Parathyroid adenoma (tissue), 2 donors: Measurements from ENCODE around the gene OR51A4.

ENCODE experiments used
- H2AFZ ChIP-seq: fragments of 300-600 bp; sonication (generic); one replicate; pipeline ENCODE4 v1.7.0; 2017; ENCODE audit warnings: antibody characterized with exemption, mild to moderate bottlenecking
- H3K27ac ChIP-seq: fragments of 300-600 bp; sonication (generic); one replicate; pipeline ENCODE4 v1.7.0; 2017
- H3K27me3 ChIP-seq: fragments of 300-600 bp; sonication (generic); one replicate; pipeline ENCODE4 v1.7.0; 2017; ENCODE audit warnings: low read length; ENCODE audit not compliant: control insufficient read depth, insufficient read depth
- H3K36me3 ChIP-seq: fragments of 300-600 bp; sonication (generic); one replicate; pipeline ENCODE4 v1.7.0; 2017; ENCODE audit warnings: low read length; ENCODE audit not compliant: control insufficient read depth, insufficient read depth
- H3K4me1 ChIP-seq: fragments of 300-600 bp; sonication (generic); one replicate; pipeline ENCODE4 v1.7.0; 2017; ENCODE audit warnings: control low read depth
- H3K4me2 ChIP-seq: fragments of 300-600 bp; sonication (generic); one replicate; pipeline ENCODE4 v1.7.0; 2017; ENCODE audit warnings: low read length
- H3K4me3 ChIP-seq: fragments of 300-600 bp; sonication (generic); one replicate; pipeline ENCODE4 v1.7.0; 2017; ENCODE audit warnings: low read depth, low read length
- H3K79me2 ChIP-seq: fragments of 300-600 bp; sonication (generic); one replicate; pipeline ENCODE4 v1.7.0; 2017; ENCODE audit warnings: control low read depth
- H3K9ac ChIP-seq: fragments of 300-600 bp; sonication (generic); one replicate; pipeline ENCODE4 v1.7.0; 2017; ENCODE audit warnings: mild to moderate bottlenecking
- H3K9me3 ChIP-seq: fragments of 300-600 bp; sonication (generic); one replicate; pipeline ENCODE4 v1.7.0; 2017; ENCODE audit warnings: low read length; ENCODE audit not compliant: control insufficient read depth
- TF ChIP-seq, protein P1 (sequence below): fragments of 300-600 bp; sonication (generic); IDR thresholded peaks from one replicate; pipeline ENCODE4 v1.7.0; 2017; ENCODE audit warnings: antibody characterized with exemption, mild to moderate bottlenecking
- donor health status: primary hyperparathyroidism.

Gene OR51A4, protein sequence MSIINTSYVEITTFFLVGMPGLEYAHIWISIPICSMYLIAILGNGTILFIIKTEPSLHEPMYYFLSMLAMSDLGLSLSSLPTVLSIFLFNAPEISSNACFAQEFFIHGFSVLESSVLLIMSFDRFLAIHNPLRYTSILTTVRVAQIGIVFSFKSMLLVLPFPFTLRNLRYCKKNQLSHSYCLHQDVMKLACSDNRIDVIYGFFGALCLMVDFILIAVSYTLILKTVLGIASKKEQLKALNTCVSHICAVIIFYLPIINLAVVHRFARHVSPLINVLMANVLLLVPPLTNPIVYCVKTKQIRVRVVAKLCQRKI

DNA sequence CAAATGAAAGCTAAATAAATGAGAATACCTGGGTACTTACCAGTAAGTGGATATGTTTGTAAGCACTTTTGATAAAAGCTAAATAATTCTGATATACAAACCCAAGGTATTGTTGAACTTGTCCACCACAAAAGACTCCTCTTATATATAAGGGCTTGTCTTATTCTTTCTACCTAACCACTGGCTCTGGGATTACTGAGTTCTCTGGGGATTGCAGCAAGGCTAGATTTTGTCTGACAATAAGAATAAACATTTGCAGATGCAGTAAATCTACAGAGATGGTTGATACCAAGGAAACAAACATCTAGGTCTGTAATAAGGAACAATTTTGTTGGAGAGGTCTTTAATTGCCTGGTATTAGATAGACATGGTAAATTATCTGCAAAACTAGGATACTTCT is at the start of gene OR51A4:
OR51A4 (minus strand) TSS at position 101 of the 400 bp plus-strand sequence. CDS start 505 bp downstream, outside the sequence.
- Histone ChIP-seq H3K27ac (no peak within 1 kb of the TSS), H3K9ac (no peak within 1 kb of the TSS), H3K79me2 (no peaks in the 10 kb centered on the region), H3K36me3 (no peaks in the 10 kb centered on the region), H2AFZ (no peak within 1 kb of the TSS), H3K4me1 (no peaks in the 10 kb centered on the region), H3K9me3 (no peaks in the 10 kb centered on the region), H3K27me3 (no peaks in the 10 kb centered on the region), H3K4me2 (no peak within 1 kb of the TSS), H3K4me3 (no peak within 1 kb of the TSS)
- TF ChIP-seq, protein P1, sequence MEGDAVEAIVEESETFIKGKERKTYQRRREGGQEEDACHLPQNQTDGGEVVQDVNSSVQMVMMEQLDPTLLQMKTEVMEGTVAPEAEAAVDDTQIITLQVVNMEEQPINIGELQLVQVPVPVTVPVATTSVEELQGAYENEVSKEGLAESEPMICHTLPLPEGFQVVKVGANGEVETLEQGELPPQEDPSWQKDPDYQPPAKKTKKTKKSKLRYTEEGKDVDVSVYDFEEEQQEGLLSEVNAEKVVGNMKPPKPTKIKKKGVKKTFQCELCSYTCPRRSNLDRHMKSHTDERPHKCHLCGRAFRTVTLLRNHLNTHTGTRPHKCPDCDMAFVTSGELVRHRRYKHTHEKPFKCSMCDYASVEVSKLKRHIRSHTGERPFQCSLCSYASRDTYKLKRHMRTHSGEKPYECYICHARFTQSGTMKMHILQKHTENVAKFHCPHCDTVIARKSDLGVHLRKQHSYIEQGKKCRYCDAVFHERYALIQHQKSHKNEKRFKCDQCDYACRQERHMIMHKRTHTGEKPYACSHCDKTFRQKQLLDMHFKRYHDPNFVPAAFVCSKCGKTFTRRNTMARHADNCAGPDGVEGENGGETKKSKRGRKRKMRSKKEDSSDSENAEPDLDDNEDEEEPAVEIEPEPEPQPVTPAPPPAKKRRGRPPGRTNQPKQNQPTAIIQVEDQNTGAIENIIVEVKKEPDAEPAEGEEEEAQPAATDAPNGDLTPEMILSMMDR, result no peak

DNA sequence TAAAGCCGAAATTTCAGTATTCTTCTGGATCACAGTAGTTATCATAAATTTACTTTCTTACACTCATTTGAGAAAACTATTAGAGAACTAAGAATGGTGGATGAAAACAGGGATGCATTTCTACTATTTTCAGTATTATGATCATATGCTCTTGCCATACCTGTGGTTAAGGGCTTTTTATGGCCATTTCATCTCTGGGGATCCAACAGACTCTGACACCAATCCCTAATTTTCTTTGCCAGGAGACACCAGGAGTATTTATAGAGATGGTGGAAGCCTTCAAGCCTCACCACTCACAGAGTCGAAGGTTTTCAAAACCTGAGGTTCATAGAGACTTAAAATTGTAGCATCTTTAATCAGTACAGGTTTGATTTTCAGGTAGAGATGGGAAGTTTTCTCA is 47.1 kb upstream of the OR51A4 start, which contains the start of gene OR51L1:
OR51L1 (plus strand) TSS at position 301 of the 400 bp plus-strand sequence. CDS start 4,132 bp downstream, outside the sequence.
- no peaks in the 10 kb centered on the region for H3K27me3 ChIP-seq
- no peaks in the 10 kb centered on the region for H3K4me1 ChIP-seq
- H3K4me2 ChIP-seq, result no peak within 1 kb of the TSS
- no peak within 1 kb of the TSS for H3K27ac ChIP-seq
- no peak within 1 kb of the TSS for H2AFZ ChIP-seq
- H3K36me3 ChIP-seq, result no peaks in the 10 kb centered on the region
- H3K79me2 ChIP-seq, result no peaks in the 10 kb centered on the region
- H3K9me3 ChIP-seq, result no peaks in the 10 kb centered on the region
- TF ChIP-seq, protein P1, result no peak
- no peak within 1 kb of the TSS for H3K4me3 ChIP-seq
- H3K9ac ChIP-seq, result no peak within 1 kb of the TSS

DNA sequence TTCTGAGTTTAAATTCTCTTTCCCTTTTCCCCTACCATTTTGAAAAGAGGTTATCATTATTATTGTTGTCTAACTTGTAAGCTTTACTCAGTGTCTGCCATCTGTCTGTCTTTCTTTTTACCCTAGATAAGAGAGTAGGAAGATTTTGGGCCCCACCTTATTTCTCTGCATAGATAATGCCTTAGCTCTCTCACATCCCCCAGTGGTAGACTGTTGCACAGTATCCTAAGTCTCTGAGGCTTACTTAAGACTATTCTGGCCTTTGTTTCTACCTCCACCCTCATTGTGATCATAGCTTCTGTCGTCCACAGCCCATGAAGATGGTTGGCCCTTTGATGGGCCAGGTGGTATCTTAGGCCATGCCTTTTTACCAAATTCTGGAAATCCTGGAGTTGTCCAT is 43.7 kb upstream of the OR51A4 start:
- H3K36me3 ChIP-seq, result no peaks in the 10 kb centered on the region
- TF ChIP-seq, protein P1, result no peak

GRCh38 chr11:4983841-4984240 is 36.4 kb upstream of the OR51A4 start:
- TF ChIP-seq, protein P1, result no peak

More for the DNA sequence above, 43.7 kb upstream of the OR51A4 start:
- H3K9me3 ChIP-seq, result no peaks in the 10 kb centered on the region
- no peak overlapping the region for H3K4me2 ChIP-seq
- no peak overlapping the region for H3K4me3 ChIP-seq
- H3K27me3 ChIP-seq, result no peaks in the 10 kb centered on the region
- no peaks in the 10 kb centered on the region for H3K79me2 ChIP-seq
- no peak overlapping the region for H3K9ac ChIP-seq
- H3K4me1 ChIP-seq, result no peaks in the 10 kb centered on the region
- H2AFZ ChIP-seq, result no peak overlapping the region
- H3K27ac ChIP-seq, result no peak overlapping the region

DNA sequence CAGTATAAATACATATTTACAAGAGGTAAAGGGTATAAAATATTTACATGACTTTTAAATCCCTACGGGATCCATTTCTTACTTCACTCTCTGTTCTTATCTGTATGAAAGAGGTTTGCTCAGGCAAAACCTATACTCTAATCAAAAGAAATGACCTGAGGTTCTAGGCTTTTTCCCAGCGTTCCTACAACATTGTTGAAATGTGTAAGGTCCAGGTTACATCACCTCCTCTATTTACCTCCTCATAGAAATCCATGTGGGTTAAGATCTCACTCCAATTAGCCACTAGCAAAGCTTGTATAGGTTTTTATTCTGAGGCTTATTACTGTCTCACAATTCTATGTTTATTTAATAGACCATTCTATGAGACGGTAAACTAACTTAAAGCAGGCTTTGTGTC is 35.3 kb upstream of the OR51A4 start:
- Histone ChIP-seq H3K4me2 (no peak overlapping the region), H3K4me3 (no peak overlapping the region), H3K4me1 (no peaks in the 10 kb centered on the region), H3K9me3 (no peaks in the 10 kb centered on the region), H3K27ac (no peak overlapping the region), H3K79me2 (no peaks in the 10 kb centered on the region), H3K36me3 (no peaks in the 10 kb centered on the region), H3K9ac (no peak overlapping the region), H3K27me3 (no peaks in the 10 kb centered on the region), H2AFZ (no peak overlapping the region)
- TF ChIP-seq, protein P1, result no peak

More at GRCh38 chr11:4983841-4984240, 36.4 kb upstream of the OR51A4 start:
- Histone ChIP-seq H3K9ac (no peak overlapping the region), H3K4me3 (no peak overlapping the region), H3K9me3 (no peaks in the 10 kb centered on the region), H3K27me3 (no peaks in the 10 kb centered on the region), H3K4me1 (no peaks in the 10 kb centered on the region), H2AFZ (no peak overlapping the region), H3K27ac (no peak overlapping the region), H3K4me2 (no peak overlapping the region), H3K79me2 (no peaks in the 10 kb centered on the region), H3K36me3 (no peaks in the 10 kb centered on the region)
